ENCODE results near the gene ATF6B.
"Not testable (repeated sequence)": the region's sequence is repeated elsewhere in the genome, so short reads cannot be mapped to it uniquely, and the experiment has no call there.

ATF6B gene

DNA sequence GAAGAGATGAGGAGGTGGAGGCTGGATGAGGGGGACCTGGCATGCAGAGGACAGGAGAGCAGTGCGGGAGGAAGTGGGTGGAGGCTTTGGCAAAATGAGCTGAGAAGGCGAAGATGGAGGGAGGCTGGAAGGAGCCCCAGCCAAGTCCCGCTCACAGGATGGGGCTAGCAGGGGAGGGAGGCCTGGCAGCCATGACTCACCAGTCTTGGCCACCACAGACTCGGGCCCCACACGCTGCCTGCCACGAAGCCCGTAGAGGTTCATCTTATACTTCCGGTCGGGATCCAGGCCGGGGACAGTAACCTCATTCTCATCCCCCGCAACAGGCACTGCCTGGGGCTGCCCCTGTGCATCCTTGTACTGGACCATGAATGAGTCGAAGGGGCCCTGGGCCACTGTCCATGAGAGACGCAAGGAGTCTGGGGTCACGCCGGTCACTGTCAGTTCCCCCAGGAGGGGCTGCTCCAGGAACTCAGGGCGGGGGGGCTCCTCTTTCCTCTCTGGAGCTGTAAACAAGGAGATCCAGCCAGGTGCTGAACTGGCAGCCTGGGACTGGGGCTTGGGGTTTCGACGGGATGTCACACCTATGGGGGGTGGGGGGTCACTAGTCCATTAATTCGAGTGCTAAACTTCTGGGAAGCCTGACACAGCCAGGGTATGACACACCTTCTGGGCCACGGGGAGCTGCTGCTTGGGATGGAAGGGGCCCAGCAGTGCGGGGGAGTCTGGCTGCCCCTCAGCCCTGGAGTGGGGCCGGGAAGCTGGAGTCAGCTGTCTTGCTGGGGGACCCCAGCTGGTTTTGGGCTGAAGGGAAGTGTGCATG, 46.7 kb downstream of the ATF6B start:
- DNase-seq (ENCODE audit: low spot score) = no peak

GRCh38 chr6:32079566-32080290, 48.3 kb downstream of the ATF6B start:
- DNase-seq (ENCODE audit: low spot score) = no peak

DNA sequence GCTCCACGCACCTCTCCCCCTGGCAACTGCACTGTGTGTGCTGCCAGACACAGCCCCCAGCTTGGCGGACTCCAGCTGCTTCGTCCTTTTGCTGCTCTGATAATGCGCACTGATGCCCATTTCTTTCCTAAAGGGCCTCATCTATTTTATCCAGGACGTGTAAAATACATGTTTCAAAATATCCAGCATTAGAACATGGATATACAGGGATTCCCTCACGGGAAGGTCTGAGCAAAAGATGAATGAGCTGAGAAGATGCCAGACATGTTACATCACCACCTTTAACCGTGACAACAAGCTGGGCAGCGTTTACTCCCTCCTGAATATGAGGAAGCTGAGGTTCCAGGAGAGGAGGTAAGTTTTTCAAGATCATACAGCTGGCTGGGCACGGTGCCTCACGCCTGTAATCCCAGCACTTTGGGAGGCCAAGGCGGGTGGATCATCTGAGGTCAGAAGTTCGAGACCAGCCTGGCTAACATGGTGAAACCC, 51.7 kb downstream of the ATF6B start:
- no peak for DNase-seq (ENCODE audit: low spot score)

DNA sequence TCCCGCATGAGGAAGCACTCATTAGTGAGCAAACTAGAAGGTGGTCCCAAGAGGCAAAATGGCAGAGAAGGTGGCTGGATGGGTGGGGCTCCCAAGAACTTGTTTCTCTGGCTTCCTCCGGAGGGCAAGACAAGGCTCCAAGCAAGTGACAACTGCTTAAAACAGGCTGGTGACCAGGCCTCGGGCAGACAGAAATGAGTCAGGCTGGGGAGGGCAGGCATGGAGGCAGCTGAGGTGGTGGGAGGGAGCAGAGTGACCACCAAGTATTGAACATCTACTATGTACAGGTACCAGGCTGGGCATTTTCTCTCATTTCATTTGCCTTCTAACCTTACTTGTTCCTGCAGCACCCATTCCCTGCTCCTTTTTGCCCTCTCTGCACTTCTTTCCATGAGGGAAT, 52.3 kb downstream of the ATF6B start:
- DNase-seq (ENCODE audit: low spot score) = no peak

GRCh38 chr6:32074996-32075532, 53.0 kb downstream of the ATF6B start:
- no peak for DNase-seq (ENCODE audit: low spot score)

- DNase-seq (ENCODE audit: low spot score) = no peak
These were observed 54.4 kb downstream of the ATF6B start for GRCh38 chr6:32073613-32074012.

GRCh38 chr6:32073101-32073500, 54.9 kb downstream of the ATF6B start:
- no peak for DNase-seq (ENCODE audit: low spot score)

DNA sequence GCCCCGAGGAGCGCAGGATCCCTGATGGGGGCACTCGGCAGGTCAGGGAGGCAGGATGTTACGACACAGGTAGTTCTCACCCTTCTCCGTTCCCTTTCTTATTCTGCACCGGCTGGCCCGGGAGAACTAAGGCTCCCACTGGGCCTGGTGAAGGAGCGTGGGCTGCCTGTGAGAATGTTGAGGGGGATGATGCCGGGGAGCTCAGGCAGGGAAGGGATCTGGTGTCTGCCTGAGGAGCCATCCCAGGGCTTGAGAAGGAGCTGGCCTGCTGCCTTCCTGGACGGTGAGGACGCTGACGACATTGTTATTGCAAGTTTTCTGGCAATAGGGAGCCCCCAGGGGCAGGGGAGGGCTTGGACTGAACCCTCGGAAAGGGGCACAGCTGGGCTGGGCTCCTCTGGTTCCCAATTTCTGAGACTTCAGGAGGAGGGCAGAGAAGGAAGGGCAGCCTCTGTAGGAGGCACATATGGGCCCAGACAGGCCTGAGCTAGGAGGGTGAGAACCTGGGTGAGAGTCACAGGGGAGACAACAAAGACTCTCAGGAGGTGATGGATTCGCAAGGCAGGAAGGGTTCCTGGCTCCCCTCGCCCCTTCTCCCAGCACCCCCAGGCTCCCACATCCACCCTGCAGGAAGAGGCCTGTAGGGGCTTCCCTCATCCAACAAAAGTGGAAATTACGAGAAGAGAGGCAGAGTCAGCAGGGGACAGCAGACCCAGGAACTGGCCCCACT, 57.1 kb downstream of the ATF6B start:
- DNase-seq (ENCODE audit: low spot score) = no peak

DNA sequence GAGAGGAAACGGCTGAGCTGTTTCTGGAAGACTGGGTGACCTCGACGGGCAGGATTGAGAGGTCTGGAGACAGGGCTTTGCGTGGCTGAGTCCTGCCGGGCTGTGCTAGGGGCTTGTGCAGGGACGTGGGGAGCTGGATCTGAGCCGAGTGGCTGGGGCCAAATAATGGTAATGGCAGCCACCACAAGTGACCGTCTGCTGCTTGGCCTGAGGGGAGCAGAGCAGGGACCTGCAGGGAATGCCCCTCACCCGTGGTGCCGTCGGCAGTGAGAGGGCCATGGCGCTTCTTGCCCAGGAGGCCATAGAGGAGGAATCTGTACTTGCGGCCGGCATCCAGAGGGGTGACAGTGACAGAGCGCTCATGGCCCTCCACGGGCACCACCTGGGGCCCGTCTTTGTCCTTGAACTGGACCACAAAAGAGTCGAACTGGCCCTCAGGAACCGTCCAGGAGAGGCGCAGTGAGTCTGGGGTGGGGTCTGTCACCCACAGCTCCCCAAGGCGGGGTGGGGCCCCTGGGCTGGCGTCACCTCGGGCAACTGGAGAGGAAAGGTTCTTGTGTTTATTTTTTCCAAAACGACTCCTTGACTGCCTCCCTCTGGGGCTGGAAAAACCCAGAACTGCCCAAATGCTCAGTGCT, 58.0 kb downstream of the ATF6B start:
- no peak for DNase-seq (ENCODE audit: low spot score)

DNA sequence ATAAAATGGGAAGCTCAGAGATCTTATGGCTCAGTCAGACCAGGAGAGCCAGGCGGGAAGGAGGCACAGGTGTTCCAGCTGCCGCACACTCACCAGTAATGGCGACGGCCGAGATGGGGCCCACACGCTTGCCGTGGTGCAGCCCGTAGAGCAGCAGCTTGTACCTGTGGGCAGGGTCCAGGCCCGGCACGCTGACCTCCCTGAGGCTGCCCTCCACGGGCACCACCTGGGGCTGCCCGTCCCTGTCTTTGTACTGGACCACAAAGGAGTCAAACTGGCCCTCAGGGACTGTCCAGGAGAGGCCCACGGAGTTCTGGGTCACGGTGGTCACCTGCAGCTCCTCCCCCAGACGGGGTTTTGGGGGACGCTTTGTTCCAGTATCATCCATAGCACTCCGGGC, 58.6 kb downstream of the ATF6B start:
- no peak for DNase-seq (ENCODE audit: low spot score)

DNA sequence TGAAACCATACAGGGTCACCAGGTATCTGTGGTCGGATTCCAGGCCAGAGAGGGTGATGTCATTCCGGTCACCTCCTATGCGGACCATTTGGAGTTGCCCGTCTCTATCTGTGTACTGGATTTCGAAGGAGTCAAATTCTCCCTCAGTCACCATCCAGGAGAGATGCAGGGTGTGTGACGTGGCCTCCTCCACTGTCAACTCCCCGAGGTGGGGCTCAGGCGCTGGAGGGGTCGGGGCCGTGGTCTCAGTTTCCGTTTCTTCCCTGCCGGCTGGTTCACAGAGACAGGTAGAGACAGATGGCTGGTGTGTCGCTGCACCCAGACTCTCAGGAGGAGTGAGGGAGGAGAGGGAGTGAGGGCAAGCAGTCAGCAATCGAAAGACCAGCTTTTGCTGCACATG, 59.2 kb downstream of the ATF6B start:
- no peak for DNase-seq (ENCODE audit: low spot score)

DNA sequence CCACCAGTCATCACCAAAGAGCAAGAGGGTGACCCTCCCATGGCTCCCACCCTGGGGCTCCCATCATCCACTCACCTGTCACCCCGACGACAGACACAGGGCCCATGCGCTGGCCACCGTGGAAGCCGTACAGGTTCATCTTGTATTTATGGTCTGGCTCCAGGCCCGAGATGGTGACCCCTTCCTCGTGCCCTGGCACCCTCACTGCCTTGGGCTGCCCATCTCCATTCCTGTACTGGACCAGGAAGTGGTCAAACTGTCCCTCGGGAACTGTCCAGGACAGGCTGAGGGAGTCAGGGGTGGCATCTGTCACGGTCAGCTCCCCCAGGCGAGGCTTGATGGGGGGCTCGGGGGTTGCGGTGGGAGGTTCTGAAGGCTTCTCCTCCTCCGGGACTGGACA, 59.7 kb downstream of the ATF6B start:
- DNase-seq (ENCODE audit: low spot score) = not testable (repeated sequence)

DNA sequence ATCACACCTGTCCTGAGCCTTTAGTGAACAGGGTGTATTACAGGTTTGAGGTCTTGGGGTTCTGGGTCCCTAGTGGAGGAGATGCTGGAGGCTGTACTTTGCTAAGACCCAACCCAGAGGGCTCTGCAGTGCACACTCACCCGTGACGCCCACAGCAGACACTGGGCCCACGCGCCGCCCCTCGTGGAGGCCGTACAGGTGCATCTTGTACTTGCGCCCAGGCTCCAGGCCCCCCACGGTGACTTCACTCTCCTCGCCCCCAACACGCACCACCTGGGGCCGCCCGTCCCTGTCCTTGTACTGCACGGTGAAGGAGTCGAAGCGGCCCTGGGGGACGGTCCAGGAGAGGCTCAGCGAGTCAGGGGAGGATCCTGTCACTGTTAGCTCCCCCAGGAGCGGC, 60.5 kb downstream of the ATF6B start:
- DNase-seq (ENCODE audit: low spot score) = not testable (repeated sequence)
